ENCODE data around the gene USP6NL.

USP6NL gene

GRCh38 chr10:11604865-11605650, 6.4 kb downstream of the USP6NL start:
- TF ChIP-seq, protein P1, sequence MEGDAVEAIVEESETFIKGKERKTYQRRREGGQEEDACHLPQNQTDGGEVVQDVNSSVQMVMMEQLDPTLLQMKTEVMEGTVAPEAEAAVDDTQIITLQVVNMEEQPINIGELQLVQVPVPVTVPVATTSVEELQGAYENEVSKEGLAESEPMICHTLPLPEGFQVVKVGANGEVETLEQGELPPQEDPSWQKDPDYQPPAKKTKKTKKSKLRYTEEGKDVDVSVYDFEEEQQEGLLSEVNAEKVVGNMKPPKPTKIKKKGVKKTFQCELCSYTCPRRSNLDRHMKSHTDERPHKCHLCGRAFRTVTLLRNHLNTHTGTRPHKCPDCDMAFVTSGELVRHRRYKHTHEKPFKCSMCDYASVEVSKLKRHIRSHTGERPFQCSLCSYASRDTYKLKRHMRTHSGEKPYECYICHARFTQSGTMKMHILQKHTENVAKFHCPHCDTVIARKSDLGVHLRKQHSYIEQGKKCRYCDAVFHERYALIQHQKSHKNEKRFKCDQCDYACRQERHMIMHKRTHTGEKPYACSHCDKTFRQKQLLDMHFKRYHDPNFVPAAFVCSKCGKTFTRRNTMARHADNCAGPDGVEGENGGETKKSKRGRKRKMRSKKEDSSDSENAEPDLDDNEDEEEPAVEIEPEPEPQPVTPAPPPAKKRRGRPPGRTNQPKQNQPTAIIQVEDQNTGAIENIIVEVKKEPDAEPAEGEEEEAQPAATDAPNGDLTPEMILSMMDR (IDR thresholded peaks at IDR 0.05; ENCODE audit: insufficient read depth, low read length, missing control alignments), result no peak
- ChIA-PET POLR2A (no interaction called here), CTCF (no interaction called here)
- no peak overlapping the region for H3K4me3 ChIP-seq (ENCODE audit: low read depth, low read length)
- no peak for DNase-seq (ENCODE audit: low read depth, low spot score)

GRCh38 chr10:11603741-11604140, 7.7 kb downstream of the USP6NL start:
- POLR2A ChIA-PET, result no interaction called here
- no peak for DNase-seq (ENCODE audit: low read depth, low spot score)
- no peak overlapping the region for H3K4me3 ChIP-seq (ENCODE audit: low read depth, low read length)
- TF ChIP-seq, protein P1 (IDR thresholded peaks at IDR 0.05; ENCODE audit: insufficient read depth, low read length, missing control alignments), result no peak
- CTCF ChIA-PET, result no interaction called here

GRCh38 chr10:11602919-11603523, 8.4 kb downstream of the USP6NL start:
- ChIA-PET CTCF (no interaction called here), POLR2A (no interaction called here)
- TF ChIP-seq, protein P1 (IDR thresholded peaks at IDR 0.05; ENCODE audit: insufficient read depth, low read length, missing control alignments), result no peak
- no peak overlapping the region for H3K4me3 ChIP-seq (ENCODE audit: low read depth, low read length)
- no peak for DNase-seq (ENCODE audit: low read depth, low spot score)

DNA sequence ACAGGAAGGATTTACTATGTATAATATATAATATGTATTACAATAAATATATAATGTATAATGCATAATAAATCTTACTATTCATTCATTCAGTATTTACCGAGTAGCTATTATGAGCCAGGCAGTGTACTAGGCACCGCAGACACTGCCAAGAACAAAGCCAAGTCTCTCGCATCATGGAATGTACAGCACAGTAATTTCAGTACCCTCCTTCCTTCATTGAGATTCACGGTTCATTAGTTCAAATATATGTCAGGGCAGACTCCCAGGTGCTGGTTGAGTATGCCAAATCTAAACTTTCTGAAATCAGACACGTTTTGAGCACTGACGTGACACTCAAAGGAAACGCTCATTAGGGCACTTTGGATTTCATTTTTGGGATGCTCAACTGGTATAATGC, 9.1 kb downstream of the USP6NL start:
- no peak for DNase-seq (ENCODE audit: low read depth, low spot score)
- H3K4me3 ChIP-seq (ENCODE audit: low read depth, low read length), result no peak overlapping the region
- ChIA-PET CTCF (no interaction called here), POLR2A (no interaction called here)
- TF ChIP-seq, protein P1 (IDR thresholded peaks at IDR 0.05; ENCODE audit: insufficient read depth, low read length, missing control alignments), result no peak

GRCh38 chr10:11601670-11602069, 9.8 kb downstream of the USP6NL start:
- H3K4me3 ChIP-seq (ENCODE audit: low read depth, low read length), result no peak overlapping the region
- POLR2A ChIA-PET, result no interaction called here
- CTCF ChIA-PET, result no interaction called here
- no peak for DNase-seq (ENCODE audit: low read depth, low spot score)
- TF ChIP-seq, protein P1 (IDR thresholded peaks at IDR 0.05; ENCODE audit: insufficient read depth, low read length, missing control alignments), result no peak

- DNase-seq (ENCODE audit: low read depth, low spot score), result no peak
- H3K4me3 ChIP-seq (ENCODE audit: low read depth, low read length), result no peak overlapping the region
- CTCF ChIA-PET, result no interaction called here
- POLR2A ChIA-PET, result no interaction called here
- TF ChIP-seq, protein P1 (IDR thresholded peaks at IDR 0.05; ENCODE audit: insufficient read depth, low read length, missing control alignments), result no peak
Measured at GRCh38 chr10:11600280-11600679, 11.2 kb downstream of the USP6NL start.
